Spleen (tissue), 11 donors: ENCODE data around the gene SUN1. TPM values are rescaled to one million over a fixed set of nuclear protein-coding genes. Genes with fewer than 3 reads are reported as not detected.

Experiments
- DNase-seq: peaks from one replicate; pipeline ENCODE4 v3.0.0-alpha.2; 2020
- H3K27ac ChIP-seq, 8 donors: fragments of 200-600 bp; sonication (generic) in 7 of 8; 1 replicate in 4 of 8; 2 replicates in 4 of 8; pipeline versions ENCODE4 v1.5.0 to v1.8.0; 2016 to 2021; ENCODE audit warnings: inconsistent platforms in 4 of 8, mild to moderate bottlenecking in 4 of 8, moderate library complexity in 1 of 8
- H3K27me3 ChIP-seq, 7 donors: fragments of 200-600 bp; sonication (generic) in 6 of 7; replicated peaks in 1 of 7; 1 replicate in 4 of 7; 2 replicates in 3 of 7; pipeline versions ENCODE4 v1.5.0 to v1.8.0; 2016 to 2021; ENCODE audit warnings: inconsistent platforms in 3 of 7, mild to moderate bottlenecking in 1 of 7
- H3K36me3 ChIP-seq, 6 donors: fragments of 200-600 bp; sonication (generic) in 5 of 6; 1 replicate in 4 of 6; 2 replicates in 2 of 6; pipeline versions ENCODE4 v1.5.0 to v1.8.0; 2016 to 2021; ENCODE audit warnings: inconsistent platforms in 2 of 6
- H3K4me1 ChIP-seq, 6 donors: fragments of 200-600 bp; sonication (generic) in 5 of 6; 1 replicate in 3 of 6; 2 replicates in 3 of 6; pipeline versions ENCODE4 v1.5.0 to v1.8.0; 2016 to 2021; ENCODE audit warnings: inconsistent platforms in 3 of 6
- H3K4me3 ChIP-seq, 8 donors: fragments of 200-600 bp; sonication (generic) in 7 of 8; 1 replicate in 4 of 8; 2 replicates in 4 of 8; pipeline versions ENCODE4 v1.5.0 to v1.8.0; 2016 to 2021; ENCODE audit warnings: inconsistent platforms in 4 of 8, mild to moderate bottlenecking in 4 of 8, moderate library complexity in 2 of 8
- H3K9me3 ChIP-seq, 8 donors: fragments of 200-600 bp; sonication (generic) in 7 of 8; 1 replicate in 4 of 8; 2 replicates in 4 of 8; pipeline versions ENCODE4 v1.5.0 to v1.8.0; 2016 to 2021; ENCODE audit warnings: inconsistent platforms in 4 of 8
- POLR2A ChIP-seq, 3 donors: fragments of 450-650 bp; IDR thresholded peaks; one replicate each; pipeline ENCODE4 v1.5.1; 2017; ENCODE audit warnings: antibody characterized with exemption in 3 of 3, mild to moderate bottlenecking in 1 of 3
- POLR2AphosphoS5 ChIP-seq, 3 donors: sonication (generic); formaldehyde crosslinking; IDR thresholded peaks; one replicate each; pipeline ENCODE4 v1.5.1; 2017; ENCODE audit warnings: antibody characterized with exemption in 3 of 3
- WGBS, 5 donors: extraction: QIAGEN DNeasy Blood & Tissue Kit in 3 of 5; methylation state at CpG; one replicate each; pipeline versions ENCODE4 v1.1.5 to v1.1.7; 2013 to 2018; 5-methylcytosine and 5-hydroxymethylcytosine counted together
- intact Hi-C: fragments of 100-400 bp; cut with DNase I; formaldehyde crosslinking; loops from one replicate; pipeline ENCODE4 v1.15.0; 2023; ENCODE audit warnings: low total_unique reads
- polyA plus RNA-seq, 3 donors: library from polyadenylated mRNA; stranded (reverse); fragments of 200-250 nt; gene quantifications; one replicate each; pipeline ENCODE4 v1.2.1, GENCODE V29; 2013
- total RNA-seq, 7 donors: library from RNA; depleted of rRNA in 3 of 7; stranded (reverse); fragments of >200 nt in 3 of 7; fragmentation: NEBNext Ultra II Directional in 4 of 7; extraction: Animal tissue kit (Norgen Biotek cat#: 25700) in 4 of 7; gene quantifications; one replicate each; pipeline versions ENCODE4 v1.1.0 to v1.2.1, GENCODE V29; 2016 to 2021
- TF ChIP-seq, protein P1 (sequence below), 11 experiments: fragments of 200-600 bp in 7 of 11; fragments of 450-650 bp in 4 of 11; sonication (generic) in 4 of 11; IDR thresholded peaks in 8 of 11; conservative IDR thresholded peaks in 3 of 11; 1 replicate in 7 of 11; 2 replicates in 4 of 11; pipeline versions ENCODE4 v1.4.0 to v1.8.0; 2016 to 2021; ENCODE audit warnings: antibody characterized with exemption in 11 of 11, inconsistent platforms in 4 of 11, mild to moderate bottlenecking in 1 of 11
- donor health status: healthy with polysubstance abuse.
- donor health status: DM: no; HTN: no; CAD: no; lungs with moderate emphysema.
- donor health status: DM: no; HTN: no; CAD: no.
- donor health status: Bipolar disorder and iron deficiency.
- donor health status: healthy.
- donor health status: DM: no; HTN: no; CAD: no.
- donor health status: DM: yes; HTN: yes; CAD: no.

Gene SUN1
- total and polyA plus RNA-seq, 10 donors, result 33.2 to 181 (median 135) TPM

DNA sequence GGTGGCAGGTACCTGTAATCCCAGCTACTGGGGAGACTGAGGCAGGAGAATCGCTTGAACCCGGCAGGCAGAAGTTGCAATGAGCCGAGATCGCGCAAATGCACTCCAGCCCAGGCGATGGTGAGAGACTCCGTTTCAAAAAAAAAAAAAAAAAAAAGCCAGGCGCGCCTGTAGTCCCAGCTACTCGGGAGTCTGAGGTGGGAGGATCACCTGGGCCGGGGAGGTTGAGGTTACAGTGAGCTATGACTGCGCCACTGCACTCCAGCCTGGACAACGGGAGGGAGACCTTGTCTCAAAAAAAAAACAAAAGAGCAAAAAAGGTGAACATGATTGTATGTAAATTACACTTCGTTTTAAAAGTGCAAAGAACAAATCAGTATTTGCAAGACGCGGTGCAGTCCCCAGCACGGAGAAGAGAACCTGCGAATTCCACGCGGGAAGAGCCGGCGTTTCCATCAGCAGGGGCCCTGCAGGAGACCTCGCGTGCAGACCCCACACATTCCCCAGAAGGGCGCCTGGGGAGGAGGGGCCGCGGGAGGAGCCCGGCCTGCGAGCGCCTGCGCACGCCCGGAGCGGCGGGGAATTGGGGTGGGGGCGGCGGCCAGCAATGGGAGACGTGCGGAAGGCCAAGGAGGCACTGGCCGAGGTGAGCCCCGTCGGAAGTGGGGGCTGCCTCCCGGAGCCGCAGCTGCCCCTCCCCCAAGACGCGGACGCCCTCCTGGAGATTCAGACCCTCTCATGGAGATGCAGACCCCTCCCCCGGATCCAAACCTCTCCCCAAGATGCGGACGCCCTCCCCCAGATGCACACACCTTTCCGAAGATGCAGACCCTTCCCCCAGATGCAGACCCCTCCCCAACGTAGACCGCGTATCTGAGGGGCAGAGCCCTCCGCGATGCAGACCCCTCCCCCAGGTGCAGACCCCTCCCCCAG lies 16.7 kb upstream of the SUN1 start:
- peaks cover 0 to 32% (median 0%) of the 10 kb centered on the region in 7 donors for H3K27me3 ChIP-seq

DNA sequence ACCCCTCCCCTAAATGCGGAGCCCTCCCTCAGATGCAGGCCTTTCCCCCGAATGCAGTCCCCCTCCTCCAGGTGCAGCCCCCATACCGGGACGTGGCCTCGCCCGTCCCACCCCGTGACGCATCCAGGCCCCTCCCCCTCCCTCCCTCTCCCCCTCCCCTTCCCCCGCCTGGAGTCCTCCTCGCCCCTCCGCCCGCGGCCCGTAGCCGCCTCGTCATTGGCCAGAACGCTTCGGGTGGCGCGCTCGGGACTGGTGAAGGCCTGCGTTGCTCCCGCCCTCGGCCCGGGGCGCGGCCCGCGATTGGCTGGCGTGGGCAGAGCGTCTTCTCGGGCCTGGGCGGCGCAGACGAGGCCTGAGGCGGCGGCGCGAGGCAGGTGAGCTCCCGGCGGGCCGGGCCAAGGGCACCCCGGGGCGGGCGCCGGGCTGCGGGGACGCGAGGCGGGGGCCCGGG lies 16.0 kb upstream of the SUN1 start:
- H3K27me3 ChIP-seq, result peaks cover 0 to 32% (median 0%) of the 10 kb centered on the region in 7 donors
- DNase-seq, result peak; percentile 98
- peaks cover 13 to 92% (median 60%) of the 10 kb centered on the region in 6 donors for H3K4me1 ChIP-seq
- H3K4me3 ChIP-seq, result peak overlapping the region in 7 of 8 donors; percentile 29 to 89 (median 68)
- no peaks in the 10 kb centered on the region for H3K9me3 ChIP-seq
- intact Hi-C loops, result no loop called here
- 0 to 1% (median 0%) methylated on average over 5 to 51 of the region's 51 CpGs; no CpG with 5 or more reads in 1 of the 5 donors for WGBS, 5 donors
- TF ChIP-seq, protein P1, sequence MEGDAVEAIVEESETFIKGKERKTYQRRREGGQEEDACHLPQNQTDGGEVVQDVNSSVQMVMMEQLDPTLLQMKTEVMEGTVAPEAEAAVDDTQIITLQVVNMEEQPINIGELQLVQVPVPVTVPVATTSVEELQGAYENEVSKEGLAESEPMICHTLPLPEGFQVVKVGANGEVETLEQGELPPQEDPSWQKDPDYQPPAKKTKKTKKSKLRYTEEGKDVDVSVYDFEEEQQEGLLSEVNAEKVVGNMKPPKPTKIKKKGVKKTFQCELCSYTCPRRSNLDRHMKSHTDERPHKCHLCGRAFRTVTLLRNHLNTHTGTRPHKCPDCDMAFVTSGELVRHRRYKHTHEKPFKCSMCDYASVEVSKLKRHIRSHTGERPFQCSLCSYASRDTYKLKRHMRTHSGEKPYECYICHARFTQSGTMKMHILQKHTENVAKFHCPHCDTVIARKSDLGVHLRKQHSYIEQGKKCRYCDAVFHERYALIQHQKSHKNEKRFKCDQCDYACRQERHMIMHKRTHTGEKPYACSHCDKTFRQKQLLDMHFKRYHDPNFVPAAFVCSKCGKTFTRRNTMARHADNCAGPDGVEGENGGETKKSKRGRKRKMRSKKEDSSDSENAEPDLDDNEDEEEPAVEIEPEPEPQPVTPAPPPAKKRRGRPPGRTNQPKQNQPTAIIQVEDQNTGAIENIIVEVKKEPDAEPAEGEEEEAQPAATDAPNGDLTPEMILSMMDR (IDR thresholded peaks at IDR 0.05 in 8 of 11, conservative IDR thresholded peaks at IDR 0.05 in 3 of 11), result no peak
- TF ChIP-seq POLR2AphosphoS5 (IDR thresholded peaks at IDR 0.05) (peak; percentile 88 to 93 (median 89)), POLR2A (IDR thresholded peaks at IDR 0.05) (no peak)
- peak overlapping the region in 6 of 8 donors; percentile 47 to 91 (median 78) for H3K27ac ChIP-seq
- H3K36me3 ChIP-seq, result no peaks in the 10 kb centered on the region

More for the DNA sequence above, 16.7 kb upstream of the SUN1 start:
- Histone ChIP-seq H3K4me3 (peak overlapping the region in 7 of 8 donors; percentile 29 to 89 (median 68)), H3K27ac (peak overlapping the region in 5 of 8 donors; percentile 65 to 91 (median 79)), H3K36me3 (no peaks in the 10 kb centered on the region), H3K4me1 (peaks cover 13 to 84% (median 57%) of the 10 kb centered on the region in 6 donors), H3K9me3 (no peaks in the 10 kb centered on the region)
- DNase-seq, result peak; percentile 86
- WGBS, 5 donors, result 9 to 21% (median 15%) methylated on average over 52 to 56 of the region's 56 CpGs
- TF ChIP-seq POLR2AphosphoS5 (IDR thresholded peaks at IDR 0.05) (no peak), POLR2A (IDR thresholded peaks at IDR 0.05) (no peak)
- TF ChIP-seq, protein P1 (IDR thresholded peaks at IDR 0.05 in 8 of 11, conservative IDR thresholded peaks at IDR 0.05 in 3 of 11), result no peak
- intact Hi-C loops, result no loop called here

DNA sequence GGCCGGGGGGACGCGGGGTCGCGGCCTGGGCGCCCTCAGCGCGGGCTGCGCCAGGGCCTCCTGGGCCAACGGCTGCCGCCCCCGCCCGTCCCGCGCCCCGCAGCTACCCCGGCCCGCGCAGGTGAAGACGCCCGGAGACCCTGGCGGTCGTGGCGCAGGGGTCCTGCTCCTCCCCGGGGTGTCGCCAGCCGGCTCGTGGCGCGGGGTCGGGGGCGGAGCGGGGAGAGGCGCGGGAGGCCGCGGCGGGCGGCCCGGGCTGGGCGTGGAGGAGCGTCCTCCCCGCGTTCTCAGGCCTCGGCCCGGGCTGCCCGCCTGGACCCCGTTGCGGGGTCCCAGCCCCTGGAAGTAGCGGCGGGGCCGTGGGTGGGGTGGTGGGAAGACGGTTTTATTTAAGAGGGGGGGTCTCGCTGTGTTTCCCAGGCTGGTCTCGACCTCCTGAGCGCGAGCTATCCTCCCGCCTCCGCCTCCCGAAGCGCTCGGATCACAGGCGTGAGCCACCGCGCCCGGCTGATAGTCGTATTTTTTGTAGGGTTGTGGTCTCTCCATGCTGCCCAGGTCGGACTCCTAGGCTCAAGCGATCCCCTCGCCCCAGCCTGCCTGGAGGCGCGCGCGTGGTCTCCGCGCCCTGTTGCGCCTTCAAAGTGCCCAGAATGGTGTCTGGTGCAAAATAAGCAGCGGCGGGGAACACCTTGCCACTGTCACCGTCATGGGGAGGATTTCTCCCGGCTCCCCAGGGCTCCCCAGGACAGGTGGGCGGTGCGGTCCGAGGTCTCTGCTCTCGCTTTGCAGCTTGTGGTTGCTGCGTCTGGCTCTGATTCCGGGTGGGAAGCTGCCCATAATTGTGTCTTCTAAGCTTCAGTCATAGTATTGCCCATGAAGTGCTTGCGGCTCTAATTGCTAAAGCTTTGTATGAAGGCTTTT lies 15.3 kb upstream of the SUN1 start:
- peak; percentile 90 for DNase-seq
- WGBS, 5 donors, result 0 to 2% (median 1%) methylated on average over 13 to 88 of the region's 88 CpGs
- intact Hi-C loops, result no loop called here
- Histone ChIP-seq H3K36me3 (no peaks in the 10 kb centered on the region), H3K9me3 (no peaks in the 10 kb centered on the region), H3K27ac (peak overlapping the region in 6 of 8 donors; percentile 47 to 86 (median 78)), H3K27me3 (peaks cover 0 to 32% (median 0%) of the 10 kb centered on the region in 7 donors), H3K4me3 (peak overlapping the region; percentile 43 to 89 (median 66)), H3K4me1 (peaks cover 13 to 94% (median 63%) of the 10 kb centered on the region in 6 donors)
- peak in 1 of 3 donors; percentile 25 for TF ChIP-seq POLR2AphosphoS5 (IDR thresholded peaks at IDR 0.05)
- TF ChIP-seq POLR2A (IDR thresholded peaks at IDR 0.05), result no peak
- TF ChIP-seq, protein P1 (IDR thresholded peaks at IDR 0.05 in 8 of 11, conservative IDR thresholded peaks at IDR 0.05 in 3 of 11), result no peak
